ENCODE measurements around the gene SYNGR4.

Gene SYNGR4

GRCh38 chr19:48378194-48378570, 14.0 kb downstream of the SYNGR4 start:
- H3K4me3 ChIP-seq (replicated peaks in 1 of 2; ENCODE audit: low read depth in 2 of 2, low read length in 2 of 2) = no peak overlapping the region
- no peak for TF ChIP-seq CTCF (IDR thresholded peaks at IDR 0.05; ENCODE audit: low read depth, low read length)
- DNase-seq (ENCODE audit: low read depth in 2 of 2) = no peak

- H3K4me3 ChIP-seq (replicated peaks in 1 of 2; ENCODE audit: low read depth in 2 of 2, low read length in 2 of 2) = no peak overlapping the region
- no peak for TF ChIP-seq CTCF (IDR thresholded peaks at IDR 0.05; ENCODE audit: low read depth, low read length)
- DNase-seq (ENCODE audit: low read depth in 2 of 2) = no peak
Observed at GRCh38 chr19:48379058-48379457, 14.9 kb downstream of the SYNGR4 start.

GRCh38 chr19:48381178-48381950, 17.2 kb downstream of the SYNGR4 start:
- no peak for TF ChIP-seq CTCF (IDR thresholded peaks at IDR 0.05; ENCODE audit: low read depth, low read length)
- no peak overlapping the region for H3K4me3 ChIP-seq (replicated peaks in 1 of 2; ENCODE audit: low read depth in 2 of 2, low read length in 2 of 2)
- DNase-seq (ENCODE audit: low read depth in 2 of 2) = no peak

GRCh38 chr19:48382286-48382685, 18.1 kb downstream of the SYNGR4 start:
- TF ChIP-seq CTCF (IDR thresholded peaks at IDR 0.05; ENCODE audit: low read depth, low read length) = no peak
- DNase-seq (ENCODE audit: low read depth in 2 of 2) = no peak
- no peak overlapping the region for H3K4me3 ChIP-seq (replicated peaks in 1 of 2; ENCODE audit: low read depth in 2 of 2, low read length in 2 of 2)

GRCh38 chr19:48385461-48386087, 21.4 kb downstream of the SYNGR4 start:
- DNase-seq (ENCODE audit: low read depth in 2 of 2) = no peak
- no peak overlapping the region for H3K4me3 ChIP-seq (replicated peaks in 1 of 2; ENCODE audit: low read depth in 2 of 2, low read length in 2 of 2)
- no peak for TF ChIP-seq CTCF (IDR thresholded peaks at IDR 0.05; ENCODE audit: low read depth, low read length)

GRCh38 chr19:48386981-48387380, 22.8 kb downstream of the SYNGR4 start:
- TF ChIP-seq CTCF (IDR thresholded peaks at IDR 0.05; ENCODE audit: low read depth, low read length) = no peak
- DNase-seq (ENCODE audit: low read depth in 2 of 2) = no peak
- no peak overlapping the region for H3K4me3 ChIP-seq (replicated peaks in 1 of 2; ENCODE audit: low read depth in 2 of 2, low read length in 2 of 2)
